HG02973 (cell line): ENCODE data around the gene RASD2.

Experiments used
- ATAC-seq: cut with Tn5 transposase; IDR thresholded peaks from one replicate; pipeline ENCODE4 v1.9.1; 2021; ENCODE audit warnings: moderate library complexity; ENCODE audit not compliant: unreplicated experiment

Gene RASD2

DNA sequence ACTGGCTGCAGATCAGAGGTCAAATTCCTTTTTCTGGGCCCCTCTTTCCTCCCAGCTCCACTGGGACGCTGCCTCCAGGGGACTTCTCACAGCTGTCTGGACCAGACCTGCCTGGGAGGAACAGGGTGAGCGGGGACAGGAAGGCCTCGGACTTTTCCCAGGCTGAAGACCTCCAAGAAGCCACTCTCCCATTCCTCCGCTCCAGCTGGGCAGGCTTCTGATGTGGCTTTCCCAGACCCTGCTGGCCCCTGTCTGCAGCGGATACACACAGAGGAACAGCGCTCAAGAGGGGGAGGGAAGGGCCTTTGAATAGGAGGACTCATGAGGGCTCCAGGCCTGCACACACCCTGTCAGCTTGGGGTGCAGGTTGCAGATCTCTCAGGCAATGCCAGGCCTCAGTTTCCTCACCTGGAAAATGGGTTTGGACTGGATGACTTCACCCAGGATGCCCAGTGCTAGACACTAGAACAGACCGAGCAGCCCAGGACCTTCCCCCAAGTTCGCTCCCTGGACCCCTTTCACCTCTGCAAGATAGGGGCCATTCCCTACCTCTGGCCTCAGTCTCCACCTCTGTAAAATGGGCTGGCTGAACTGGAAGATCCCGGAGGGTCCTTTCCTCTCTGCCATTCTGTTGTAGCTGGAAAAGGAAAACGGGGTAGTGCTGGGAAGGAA lies 39.9 kb downstream of the RASD2 start:
- no peak for ATAC-seq

DNA sequence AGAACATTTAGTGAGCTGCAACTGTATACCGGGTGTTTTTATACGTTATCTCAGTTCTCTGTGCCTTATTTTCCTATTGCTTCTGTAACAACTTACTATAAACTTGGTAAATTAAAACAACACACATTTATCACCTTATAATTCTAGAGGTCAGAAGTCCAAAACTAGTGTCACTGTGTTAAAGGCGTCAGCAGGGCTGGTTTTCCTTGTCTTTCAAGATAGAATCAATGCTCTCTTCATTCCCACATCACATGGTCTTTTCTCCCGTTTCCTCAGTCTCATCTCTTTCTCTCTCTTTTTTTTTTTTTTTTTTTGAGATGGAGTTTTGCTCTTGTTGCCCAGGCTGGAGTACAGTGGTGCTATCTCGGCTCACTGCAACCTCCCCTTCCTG lies 40.4 kb downstream of the RASD2 start:
- ATAC-seq = no peak

DNA sequence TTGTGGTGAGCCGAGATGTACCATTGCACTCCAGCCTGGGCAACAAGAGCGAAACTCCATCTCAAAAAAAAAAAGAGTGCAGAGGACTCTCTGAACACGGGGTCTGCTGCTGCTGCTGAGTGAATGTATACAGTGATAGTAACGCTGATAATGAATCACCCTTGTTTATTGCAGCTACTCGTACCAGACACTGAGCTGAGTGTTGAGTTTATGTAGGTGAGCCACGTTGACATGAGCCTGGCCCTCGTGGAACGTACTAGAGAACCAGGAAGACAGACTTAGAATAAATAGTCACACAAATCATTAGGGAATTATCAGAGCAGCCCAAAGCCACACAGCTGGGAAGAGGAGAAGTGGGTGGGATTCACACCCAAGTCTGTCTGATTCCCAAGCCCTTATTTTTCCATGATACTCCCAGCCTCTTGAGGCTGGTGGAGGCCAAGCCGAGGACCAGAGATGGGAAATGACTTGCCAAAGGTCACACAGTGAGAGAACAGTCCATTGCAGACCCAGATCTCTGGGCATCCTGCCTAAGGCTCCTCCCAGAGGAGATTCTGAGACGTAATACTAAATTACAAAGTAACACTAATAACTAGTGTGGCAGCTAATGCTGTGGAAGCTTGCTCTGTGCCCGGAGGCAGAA lies 41.7 kb downstream of the RASD2 start:
- no peak for ATAC-seq

DNA sequence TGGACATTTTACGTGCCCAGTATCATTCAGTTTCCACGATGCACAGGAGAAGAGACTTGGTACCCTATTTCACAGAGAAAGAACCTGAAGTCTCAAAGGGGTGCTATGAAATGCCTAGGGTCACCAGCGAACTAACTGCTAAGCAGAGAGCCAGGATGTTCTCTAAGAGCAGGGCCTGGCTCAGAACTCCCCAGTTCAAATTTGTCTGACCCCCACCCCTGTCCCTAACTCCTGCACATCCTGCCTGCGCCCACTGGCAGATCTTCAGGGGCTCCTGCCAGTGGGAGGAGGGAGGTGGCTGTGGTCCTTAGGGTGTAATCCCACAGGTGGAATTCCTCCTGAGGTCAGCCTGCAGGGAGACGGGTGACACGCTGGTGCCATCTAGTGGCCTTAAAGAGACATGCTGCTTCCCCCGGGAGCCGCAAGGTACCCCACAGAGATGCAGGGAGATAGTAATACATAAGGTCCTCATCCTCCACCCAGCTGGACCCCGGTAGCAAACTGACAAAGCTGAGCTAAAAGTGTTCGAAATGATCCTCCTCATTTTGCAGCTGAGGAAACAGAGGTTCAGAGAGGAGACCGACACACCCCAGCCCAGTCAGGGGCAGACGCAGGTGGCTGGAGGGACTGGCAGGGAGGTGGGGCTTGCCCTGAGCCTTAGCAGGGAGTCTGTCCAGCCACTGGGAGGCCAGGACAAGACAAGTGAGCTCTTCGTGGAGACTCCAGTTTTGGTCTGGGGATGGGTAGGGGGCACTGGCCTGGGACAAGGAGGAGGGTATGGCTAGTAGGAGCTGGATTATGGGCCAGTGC lies 42.4 kb downstream of the RASD2 start:
- ATAC-seq = no peak

DNA sequence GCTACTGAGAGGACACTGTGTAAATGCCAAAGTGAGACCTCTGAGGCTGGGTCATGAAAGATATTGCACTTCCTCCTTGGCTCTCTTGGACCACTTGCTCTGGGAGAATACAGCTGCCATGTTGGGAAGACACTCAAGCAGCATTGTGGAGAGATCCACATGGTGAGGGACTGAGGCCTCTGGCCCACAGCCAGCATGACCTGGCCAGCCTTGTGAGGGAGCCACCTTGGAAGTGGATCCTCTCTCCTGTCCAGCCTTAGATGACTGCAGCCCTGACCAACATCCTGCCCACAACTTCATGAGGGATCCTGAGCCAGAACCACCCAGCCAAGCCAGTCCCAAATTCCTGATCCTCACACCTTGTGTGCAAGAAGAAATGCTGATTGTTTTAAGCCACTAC lies 46.1 kb downstream of the RASD2 start:
- ATAC-seq = no peak

DNA sequence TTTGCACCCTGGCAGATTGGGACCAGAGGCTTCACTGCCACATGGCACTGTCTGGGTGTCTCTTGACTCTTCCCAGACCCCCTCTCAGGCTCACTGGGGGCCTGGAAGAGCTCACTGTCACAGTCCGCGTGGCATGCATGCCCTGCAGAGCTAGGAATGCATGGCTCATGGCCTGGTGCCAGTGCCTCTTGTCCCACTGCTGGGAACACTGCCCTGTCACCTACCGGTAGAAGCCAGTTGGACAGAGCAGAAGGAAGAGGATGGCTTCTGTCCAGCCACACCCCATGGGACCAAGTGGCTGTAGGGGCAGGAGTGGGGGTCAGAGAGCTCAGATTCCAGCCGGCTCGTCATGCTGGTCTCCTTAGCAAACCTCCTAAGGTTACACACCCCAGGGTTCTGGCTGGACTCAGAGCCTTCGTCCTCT lies 46.8 kb downstream of the RASD2 start:
- no peak for ATAC-seq

DNA sequence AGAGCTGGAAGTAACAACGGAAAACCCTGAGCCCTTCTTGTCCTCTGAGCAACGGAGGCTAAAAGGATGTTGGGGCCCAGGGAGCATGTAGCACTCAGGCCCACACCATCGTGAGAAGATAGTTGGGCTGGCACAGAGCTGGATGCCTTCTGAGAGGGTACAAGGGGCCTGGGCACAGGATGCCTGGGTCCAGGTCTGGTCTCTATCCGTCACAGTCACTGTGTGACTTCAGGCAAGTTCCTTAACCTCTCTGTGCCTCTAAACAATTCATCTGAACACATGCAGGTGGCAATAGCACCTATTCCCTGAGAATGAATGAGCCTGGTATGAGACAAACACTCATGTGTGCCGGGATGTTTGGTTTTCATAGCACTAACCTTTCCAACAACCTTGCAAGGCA lies 47.3 kb downstream of the RASD2 start:
- ATAC-seq = no peak

DNA sequence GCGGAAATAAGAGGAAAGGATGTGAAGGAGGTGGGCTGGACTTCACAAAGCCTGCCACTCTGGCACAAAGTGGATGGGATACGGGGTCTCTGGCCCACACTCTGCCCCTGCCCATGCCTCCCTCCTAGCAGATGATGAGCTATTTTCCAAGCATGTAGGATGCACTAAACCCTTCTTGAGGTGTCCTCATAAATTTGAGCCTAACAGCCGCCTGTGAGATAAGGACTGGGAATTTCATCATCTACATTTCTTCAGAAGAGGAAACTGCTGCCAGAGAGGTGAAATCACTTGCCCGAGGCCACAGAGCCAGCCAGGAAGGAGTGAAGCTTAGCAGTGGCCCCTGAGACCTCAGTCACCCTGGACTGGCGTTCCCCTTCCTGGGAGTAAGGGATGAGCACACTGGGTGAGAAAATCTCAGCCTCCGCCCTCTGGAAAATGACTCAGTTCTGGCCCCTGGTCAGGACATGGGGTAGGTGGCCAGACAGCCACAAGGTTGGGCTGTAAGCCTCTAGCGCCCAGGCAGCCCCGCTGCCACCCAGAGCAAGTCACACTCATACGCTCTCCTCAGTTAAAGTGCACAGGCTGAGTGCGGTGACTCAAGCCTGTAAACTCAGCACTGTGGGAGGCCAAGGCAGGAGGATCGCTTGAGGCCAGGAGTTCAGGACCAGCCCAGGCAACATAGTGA lies 48.6 kb downstream of the RASD2 start:
- no peak for ATAC-seq

DNA sequence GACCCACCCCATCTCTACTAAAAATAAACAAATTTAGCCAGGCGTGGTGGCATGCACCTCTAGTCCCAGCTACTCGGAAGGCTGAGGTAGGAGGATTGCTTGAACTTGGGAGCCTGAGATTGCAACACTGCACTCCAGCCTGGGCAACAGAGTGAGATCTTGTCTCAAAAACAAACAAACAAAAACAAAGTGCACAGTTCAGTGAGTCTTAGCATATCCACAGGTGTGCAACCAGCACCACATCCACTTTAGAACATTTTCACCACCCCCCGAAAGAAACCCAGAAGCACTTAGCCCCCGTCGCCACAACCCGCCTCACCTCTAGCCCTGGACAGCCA lies 49.1 kb downstream of the RASD2 start:
- no peak for ATAC-seq

DNA sequence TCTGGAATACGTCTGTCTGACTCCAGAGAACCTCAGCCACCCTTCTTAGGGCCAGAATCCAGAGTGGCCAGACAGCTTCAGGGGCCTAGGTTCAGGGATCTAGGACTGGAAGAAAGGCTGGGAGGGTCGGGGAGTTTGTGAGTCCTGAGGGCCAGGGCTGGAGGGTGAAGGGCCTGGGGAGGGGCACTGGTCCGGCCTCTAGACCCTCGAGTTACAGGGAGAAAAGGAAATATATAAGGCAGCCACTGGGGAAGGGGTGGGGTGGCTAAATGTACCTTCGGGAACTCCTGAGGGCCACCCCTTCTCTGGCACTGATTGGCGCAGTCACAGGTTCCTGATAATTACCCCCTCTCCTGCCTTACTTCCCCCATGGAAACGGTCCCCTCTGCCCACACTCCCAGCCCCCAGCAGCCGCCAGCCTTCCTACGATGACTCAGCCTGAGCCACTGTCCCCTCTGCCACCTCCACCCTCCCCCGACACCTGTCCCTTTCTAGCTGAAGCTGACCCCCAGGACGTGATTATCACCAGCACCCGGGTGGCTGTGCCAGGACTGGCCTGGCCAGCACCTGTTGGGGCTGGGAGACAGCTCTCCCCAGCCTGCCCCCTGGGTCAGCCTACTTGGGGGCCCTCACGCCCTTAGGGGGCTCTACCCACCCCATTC lies 50.1 kb downstream of the RASD2 start:
- ATAC-seq = no peak

DNA sequence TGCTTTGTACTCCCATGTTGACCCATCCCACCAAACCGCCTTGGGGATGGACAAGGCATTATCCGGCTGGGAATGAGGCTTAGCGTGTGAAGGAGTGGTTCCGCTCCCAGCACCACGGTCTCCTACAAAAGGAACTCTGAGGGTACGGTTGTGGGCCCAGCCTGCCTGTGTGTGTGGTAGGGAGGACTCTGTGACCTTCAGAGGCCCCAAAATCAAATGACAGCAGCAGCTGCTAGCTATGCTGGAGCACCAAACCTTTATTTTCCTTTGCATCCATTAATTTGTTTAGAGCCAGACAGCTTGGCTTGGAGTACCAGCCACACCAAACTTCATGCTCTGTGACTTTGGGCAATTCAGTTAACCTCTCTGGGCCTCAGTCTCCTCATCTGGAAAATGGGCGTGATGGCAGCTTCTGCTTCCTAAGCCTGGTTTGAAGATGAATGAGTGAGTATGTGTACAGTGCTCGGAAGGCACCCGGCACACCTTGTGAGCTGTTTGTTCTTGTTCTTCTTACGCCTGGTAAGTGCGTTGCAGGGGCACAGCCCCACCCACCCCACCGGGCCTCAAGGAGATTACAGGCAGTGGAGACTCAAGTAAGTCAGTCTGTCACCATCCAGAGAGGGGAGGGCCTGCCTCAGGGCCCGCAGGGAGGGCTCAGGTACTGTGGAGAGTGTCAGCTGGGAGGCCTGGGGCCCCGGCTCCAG lies 51.2 kb downstream of the RASD2 start:
- ATAC-seq = no peak

DNA sequence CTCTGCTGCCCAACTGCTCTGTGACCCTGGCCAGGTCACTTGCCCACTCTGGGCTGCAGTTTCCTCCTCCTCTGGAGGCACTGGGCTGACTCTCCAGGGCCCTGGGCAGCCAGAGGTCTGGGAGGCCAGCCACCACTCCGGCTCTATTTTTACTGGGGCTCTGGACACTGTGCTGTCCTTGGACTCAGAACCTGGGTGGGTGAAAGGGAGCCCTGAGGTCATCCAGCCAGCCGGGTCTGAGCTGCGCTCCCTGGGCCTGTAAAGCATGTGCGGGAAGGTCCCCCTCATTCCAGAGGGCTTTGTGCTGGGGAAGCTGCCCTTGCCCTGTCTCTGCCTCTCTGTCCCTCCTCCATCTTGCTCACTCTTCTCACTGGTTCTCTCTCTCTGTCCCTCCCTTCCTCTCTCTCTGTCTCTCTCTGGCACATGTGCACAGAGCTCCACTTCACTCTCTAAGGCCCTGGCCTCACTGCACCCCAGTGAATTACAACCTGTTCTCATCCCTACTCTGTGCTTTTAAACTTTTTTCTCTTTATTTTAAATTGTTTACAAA lies 51.9 kb downstream of the RASD2 start:
- ATAC-seq = no peak

DNA sequence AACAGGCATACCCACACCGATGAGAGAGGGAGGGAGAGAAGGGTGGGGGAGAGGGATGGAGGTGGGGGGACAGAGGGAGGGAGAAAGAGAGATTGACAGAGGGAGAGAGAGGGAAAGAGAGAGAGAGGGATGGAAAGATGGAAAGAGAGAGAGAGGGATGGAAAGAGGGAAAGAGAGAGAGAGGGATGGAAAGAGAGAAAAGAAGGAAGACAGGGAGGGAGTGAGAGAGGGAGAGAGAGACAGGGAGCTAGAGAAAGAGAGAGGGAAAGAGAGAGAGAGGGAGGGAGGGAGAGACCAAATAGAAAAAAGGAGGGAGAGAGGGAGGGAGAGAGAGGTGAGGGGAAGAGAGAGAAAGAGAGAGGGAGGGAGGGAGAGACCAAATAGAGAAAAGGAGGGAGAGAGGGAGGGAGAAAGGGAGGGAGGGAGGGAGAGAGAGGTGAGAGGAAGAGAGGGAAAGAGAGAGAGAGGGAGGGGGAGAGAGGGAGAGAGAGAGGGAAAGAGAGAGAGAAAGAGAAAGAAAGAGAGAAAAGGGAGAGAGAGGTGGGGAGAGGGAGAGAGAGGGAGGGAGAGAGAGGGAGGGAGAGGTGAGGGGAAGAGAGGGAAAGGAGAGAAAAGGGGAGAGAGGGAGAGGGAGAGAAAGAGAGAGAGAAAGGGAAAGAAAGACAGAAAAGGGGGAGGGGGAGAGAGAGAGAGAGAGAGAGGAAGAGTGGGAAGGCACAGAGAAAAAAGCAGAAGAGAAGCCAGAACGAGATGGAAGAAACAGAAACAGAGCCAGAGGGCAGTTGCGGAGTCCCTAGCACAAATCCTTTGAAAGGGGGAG lies 52.6 kb downstream of the RASD2 start:
- ATAC-seq = no peak

DNA sequence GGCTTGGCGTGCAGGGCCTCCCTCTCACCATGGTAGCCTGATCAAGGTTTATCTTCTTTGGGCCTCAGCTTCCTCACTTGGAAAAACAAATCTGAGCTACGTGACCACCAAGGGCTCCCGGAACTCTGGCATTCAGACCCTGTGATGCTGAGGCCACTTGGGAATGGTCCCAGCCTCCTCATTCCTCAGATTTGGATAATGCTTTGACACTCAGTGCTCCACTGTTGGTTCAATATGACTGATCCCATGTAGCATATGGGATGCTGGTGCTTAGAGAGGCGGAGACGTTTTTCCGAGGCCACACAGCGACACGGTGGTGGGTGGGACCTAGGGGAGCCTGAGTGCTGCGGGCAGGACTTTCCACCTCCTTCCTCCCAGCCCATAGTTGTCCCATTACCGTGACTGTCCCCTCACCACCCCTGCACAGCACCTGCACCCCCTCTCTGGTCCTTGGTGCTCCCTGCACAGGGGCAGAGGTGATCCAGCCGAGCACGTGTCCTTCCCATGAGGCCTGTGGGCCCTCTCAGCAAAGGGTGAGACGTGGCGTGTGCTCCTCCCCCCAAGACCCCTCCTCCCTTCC lies 53.4 kb downstream of the RASD2 start:
- no peak for ATAC-seq

DNA sequence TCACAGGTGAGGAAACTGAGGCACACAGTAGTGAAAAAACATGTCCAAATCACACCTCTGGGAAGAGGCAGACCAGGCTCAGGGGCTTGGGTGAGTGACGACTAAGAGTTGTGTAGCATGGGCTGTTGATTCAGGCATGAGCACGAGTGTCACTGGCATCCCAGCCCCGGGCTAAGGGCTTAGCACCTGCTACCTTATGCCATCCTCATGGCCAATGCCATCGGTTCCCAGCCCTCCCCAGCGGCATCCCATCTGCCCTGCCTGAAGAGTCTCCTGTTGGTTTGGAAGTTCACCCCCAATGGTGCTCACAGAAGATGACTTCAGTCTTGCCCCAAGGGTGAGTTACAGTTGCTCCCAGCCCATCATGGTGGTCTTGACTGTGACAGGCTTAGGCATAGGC lies 54.1 kb downstream of the RASD2 start:
- no peak for ATAC-seq

DNA sequence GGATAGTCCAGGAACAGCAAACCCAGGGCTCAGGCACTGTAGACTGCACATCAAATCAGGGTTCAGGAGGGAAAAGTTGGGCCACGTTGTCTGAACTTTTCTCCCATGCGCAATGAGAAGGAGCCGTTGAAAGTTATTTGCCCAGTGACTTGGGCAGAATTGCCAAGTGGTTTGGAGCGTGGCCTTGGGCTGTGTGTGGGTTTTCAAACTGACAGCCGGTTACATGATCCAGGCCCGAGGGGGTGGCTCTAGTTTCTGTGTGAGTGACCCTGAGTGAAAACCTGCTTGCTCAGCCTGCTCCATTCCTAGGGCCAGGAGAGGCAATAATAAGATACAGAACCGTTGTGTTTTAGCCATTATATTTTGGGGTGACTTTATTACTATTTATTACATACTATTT lies 56.2 kb downstream of the RASD2 start:
- no peak for ATAC-seq

DNA sequence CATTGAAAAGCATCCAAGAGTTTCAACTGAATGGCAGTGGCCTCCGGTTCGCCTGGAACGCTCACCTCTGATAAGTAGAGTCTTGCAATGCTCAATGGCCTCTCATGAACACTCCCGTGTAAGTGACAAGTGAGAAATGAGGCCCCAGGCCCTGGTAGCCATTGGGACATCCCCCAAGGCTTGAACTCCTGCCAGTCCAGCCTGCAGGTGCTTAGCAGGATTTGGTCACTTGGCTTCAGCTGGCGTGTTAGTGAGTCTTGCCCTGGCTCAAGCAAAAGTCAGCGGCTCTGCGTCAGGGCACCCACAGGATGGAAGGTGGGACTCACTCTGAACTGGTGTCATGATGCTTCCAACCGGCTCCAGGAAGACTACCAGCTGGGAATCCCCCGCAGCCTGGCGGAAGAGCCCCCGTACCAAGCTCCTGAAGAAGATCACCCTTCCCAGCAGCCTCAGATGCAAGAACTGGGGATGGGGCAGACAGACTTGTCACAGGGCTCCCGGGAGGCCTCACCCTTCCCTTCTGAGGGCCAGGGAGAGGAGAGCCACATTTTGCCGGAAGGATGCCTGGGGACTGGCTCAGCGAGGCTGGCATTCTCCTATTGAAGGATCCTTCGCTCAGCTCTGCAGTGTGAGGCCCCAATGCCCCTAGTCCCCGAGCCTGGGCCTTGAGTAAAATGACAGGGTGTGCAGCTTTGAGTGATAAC lies 57.2 kb downstream of the RASD2 start:
- ATAC-seq = no peak

DNA sequence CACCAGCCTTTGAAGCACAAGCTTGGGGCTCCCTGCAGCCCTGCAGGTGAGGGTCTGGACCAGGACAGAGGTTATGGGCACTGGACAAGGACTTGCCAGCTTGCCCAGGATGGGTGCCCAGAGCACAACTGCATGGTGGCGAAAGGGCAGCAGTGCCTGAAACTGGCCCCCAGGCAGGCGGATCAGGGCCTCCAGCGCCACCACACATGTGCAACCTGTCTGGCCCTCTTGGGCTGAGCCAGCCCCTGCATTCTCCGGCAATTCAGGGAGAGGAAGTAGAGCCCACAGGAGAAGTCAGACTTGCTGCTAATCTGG lies 57.7 kb downstream of the RASD2 start:
- ATAC-seq = no peak

DNA sequence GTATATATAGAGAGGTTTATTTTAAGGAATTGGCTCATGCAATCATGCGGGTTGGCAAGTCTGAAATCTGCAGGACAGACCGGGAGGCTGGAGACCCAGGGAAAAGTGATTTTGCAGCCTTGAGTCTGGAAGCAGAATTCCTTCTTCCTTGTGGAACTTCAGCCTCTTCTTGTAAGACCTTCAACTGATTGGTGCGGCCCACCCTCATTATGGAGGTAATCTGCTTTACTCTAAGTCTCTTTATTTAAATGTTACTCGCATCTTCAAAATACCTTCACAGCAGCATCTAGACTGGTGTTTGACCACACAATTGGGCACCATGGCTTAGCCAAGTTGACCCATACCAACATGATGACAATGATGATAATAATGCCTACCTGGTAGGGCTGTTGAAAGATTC lies 58.7 kb downstream of the RASD2 start:
- ATAC-seq = no peak
